ENCODE measurements around the gene JUP.
"Not testable (repeated sequence)": the region's sequence is repeated elsewhere in the genome, so short reads cannot be mapped to it uniquely, and the experiment has no call there.

JUP gene

GRCh38 chr17:41779954-41780353 lies 6.6 kb downstream of the JUP start:
- Histone ChIP-seq H3K27ac (no peak overlapping the region), H3K36me3 (peaks cover 0 to 4% (median 0%) of the 10 kb centered on the region in 3 donors), H3K9me3 (no peaks in the 10 kb centered on the region), H3K4me3 (no peak overlapping the region), H3K27me3 (peaks cover 0 to 25% of the 10 kb centered on the region in 2 donors), H3K4me1 (peaks cover 0 to 68% (median 28%) of the 10 kb centered on the region in 4 donors)
- no peak for DNase-seq
- TF ChIP-seq, protein P1, sequence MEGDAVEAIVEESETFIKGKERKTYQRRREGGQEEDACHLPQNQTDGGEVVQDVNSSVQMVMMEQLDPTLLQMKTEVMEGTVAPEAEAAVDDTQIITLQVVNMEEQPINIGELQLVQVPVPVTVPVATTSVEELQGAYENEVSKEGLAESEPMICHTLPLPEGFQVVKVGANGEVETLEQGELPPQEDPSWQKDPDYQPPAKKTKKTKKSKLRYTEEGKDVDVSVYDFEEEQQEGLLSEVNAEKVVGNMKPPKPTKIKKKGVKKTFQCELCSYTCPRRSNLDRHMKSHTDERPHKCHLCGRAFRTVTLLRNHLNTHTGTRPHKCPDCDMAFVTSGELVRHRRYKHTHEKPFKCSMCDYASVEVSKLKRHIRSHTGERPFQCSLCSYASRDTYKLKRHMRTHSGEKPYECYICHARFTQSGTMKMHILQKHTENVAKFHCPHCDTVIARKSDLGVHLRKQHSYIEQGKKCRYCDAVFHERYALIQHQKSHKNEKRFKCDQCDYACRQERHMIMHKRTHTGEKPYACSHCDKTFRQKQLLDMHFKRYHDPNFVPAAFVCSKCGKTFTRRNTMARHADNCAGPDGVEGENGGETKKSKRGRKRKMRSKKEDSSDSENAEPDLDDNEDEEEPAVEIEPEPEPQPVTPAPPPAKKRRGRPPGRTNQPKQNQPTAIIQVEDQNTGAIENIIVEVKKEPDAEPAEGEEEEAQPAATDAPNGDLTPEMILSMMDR (IDR thresholded peaks at IDR 0.05) = no peak
- intact Hi-C loops (cut with DNase I; ENCODE audit: low total_unique reads) = no loop called here

DNA sequence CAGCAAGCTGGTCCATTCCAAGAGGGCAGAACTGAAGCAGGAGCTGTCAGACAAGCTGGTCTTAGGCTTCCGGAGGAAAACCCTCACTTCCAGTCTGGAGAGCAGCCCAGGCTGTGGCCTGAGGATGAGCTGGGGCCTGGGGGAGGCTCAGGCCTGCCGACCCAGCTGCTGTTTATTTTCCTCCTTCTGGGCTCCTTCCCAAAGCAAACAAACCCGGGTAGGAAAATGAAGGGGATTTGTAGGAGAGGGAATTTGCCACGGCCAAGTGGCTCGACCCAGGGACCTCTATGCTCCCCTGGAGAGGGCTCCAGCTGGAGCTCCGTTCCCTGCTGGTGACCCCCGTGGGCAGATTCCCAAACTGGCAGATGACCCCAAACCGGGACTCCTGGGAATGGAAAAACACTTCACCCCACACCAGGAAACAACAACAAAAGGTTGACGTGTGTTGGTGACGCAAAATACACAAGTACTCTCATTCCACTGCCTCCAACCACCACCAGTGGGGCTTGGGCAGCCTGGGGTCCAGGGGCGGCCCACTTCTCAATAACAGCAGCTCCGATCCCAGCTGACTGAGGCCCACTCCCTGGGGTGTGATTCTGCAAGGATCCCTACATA lies 8.8 kb downstream of the JUP start:
- Histone ChIP-seq H3K36me3 (peaks cover 0 to 8% (median 0%) of the 10 kb centered on the region in 3 donors), H3K27ac (peak overlapping the region; percentile 30 to 50), H3K4me1 (peaks cover 0 to 71% (median 21%) of the 10 kb centered on the region in 4 donors), H3K9me3 (no peaks in the 10 kb centered on the region), H3K4me3 (no peak overlapping the region), H3K27me3 (peaks cover 0 to 7% of the 10 kb centered on the region in 2 donors)
- DNase-seq = peak in 1 of 2 donors; percentile 43
- intact Hi-C loops (cut with DNase I; ENCODE audit: low total_unique reads) = no loop called here
- TF ChIP-seq, protein P1 (IDR thresholded peaks at IDR 0.05) = no peak

- H3K9me3 ChIP-seq = no peaks in the 10 kb centered on the region
- H3K4me1 ChIP-seq = peaks cover 0 to 71% (median 18%) of the 10 kb centered on the region in 4 donors
- DNase-seq = no peak
- peaks cover 0 to 2% of the 10 kb centered on the region in 2 donors for H3K27me3 ChIP-seq
- TF ChIP-seq, protein P1 (IDR thresholded peaks at IDR 0.05) = peak; percentile 10 to 12
- H3K36me3 ChIP-seq = peaks cover 0 to 13% (median 0%) of the 10 kb centered on the region in 3 donors
- intact Hi-C loops (cut with DNase I; ENCODE audit: low total_unique reads) = no loop called here
- peak overlapping the region; percentile 30 to 50 for H3K27ac ChIP-seq
- no peak overlapping the region for H3K4me3 ChIP-seq
Observed at GRCh38 chr17:41777157-41777573, 9.3 kb downstream of the JUP start.

GRCh38 chr17:41776262-41776900 lies 10.1 kb downstream of the JUP start:
- H3K27ac ChIP-seq; H3K9me3 ChIP-seq; H3K27me3 ChIP-seq; DNase-seq; intact Hi-C loops (cut with DNase I; ENCODE audit: low total_unique reads); H3K4me3 ChIP-seq: not testable (repeated sequence)
- peaks cover 0 to 18% (median 2%) of the 10 kb centered on the region in 3 donors for H3K36me3 ChIP-seq
- H3K4me1 ChIP-seq = peaks cover 0 to 68% (median 17%) of the 10 kb centered on the region in 4 donors

DNA sequence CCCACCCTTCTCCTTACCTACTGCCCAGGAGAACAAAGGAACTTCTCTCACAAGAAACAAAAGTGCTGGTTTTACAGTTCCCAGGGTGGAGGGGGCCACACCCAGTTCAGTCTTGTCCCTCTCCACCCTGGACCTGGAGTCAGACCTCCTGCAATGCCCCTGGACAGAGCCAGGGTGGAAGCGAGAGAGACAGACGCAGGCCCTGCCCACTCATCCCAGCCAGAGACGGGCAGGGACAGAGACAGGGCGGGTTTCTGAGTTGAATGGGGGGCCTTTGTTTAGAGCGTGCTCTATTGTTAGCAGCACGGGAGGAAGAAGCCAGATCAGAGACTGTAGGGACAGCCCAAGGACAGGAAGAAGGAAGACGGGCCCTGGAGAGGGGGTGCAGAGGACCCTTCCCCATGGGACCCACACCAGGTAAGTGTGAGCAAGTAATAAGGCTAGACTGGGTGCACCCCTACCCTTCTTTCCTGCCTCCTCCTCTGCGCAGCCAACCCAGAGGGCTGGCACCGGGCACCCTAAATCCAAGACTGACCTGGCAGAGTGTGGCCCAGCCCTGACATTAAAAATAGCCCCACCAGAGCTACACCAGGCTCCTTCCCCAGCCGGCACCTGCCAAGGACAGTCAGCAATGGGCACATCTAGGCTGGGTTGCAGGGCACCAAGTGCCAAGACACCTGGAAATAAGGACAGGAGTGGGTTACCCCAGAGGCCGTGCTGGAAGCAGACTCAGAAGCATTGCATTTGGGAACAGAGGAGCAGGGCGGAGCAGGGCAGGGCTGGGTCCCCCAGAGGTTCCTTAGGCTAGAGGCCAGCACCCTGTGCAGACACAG lies 10.9 kb downstream of the JUP start:
- TF ChIP-seq, protein P1 (IDR thresholded peaks at IDR 0.05) = no peak
- no peak for DNase-seq
- Histone ChIP-seq H3K9me3 (no peaks in the 10 kb centered on the region), H3K36me3 (peaks cover 0 to 26% (median 8%) of the 10 kb centered on the region in 3 donors), H3K27ac (no peak overlapping the region), H3K4me3 (no peak overlapping the region), H3K4me1 (peaks cover 0 to 67% (median 17%) of the 10 kb centered on the region in 4 donors), H3K27me3 (no peaks in the 10 kb centered on the region)
- intact Hi-C loops (cut with DNase I; ENCODE audit: low total_unique reads) = no loop called here

Data from tibial artery (tissue), 4 donors.